Left lung (tissue), 10 donors: Measurements from ENCODE around the gene CCDC85C. TPM values are rescaled to one million over a fixed set of nuclear protein-coding genes. Genes with fewer than 3 reads are reported as not detected.

Source experiments
- ATAC-seq: fragments of 200-7000 bp; cut with Tn5 transposase; one replicate; pipeline ENCODE4 v1.9.1; 2020; ENCODE audit warnings: moderate library complexity
- DNase-seq, 4 donors: peaks; one replicate each; pipeline ENCODE4 v3.0.0-alpha.2; 2013 to 2020
- H3K27ac ChIP-seq, 2 donors: fragments of 200-600 bp; sonication (generic) in 1 of 2; one replicate each; pipeline versions ENCODE4 v1.5.0 to v1.8.0; 2020 to 2021
- H3K27me3 ChIP-seq, 2 donors: fragments of 200-600 bp; sonication (generic) in 1 of 2; one replicate each; pipeline versions ENCODE4 v1.5.0 to v1.8.0; 2020 to 2021
- H3K36me3 ChIP-seq, 2 donors: fragments of 200-600 bp; sonication (generic) in 1 of 2; one replicate each; pipeline versions ENCODE4 v1.5.0 to v1.8.0; 2020 to 2021
- H3K4me1 ChIP-seq, 2 donors: fragments of 200-600 bp; one replicate each; pipeline ENCODE4 v1.8.0; 2021
- H3K4me3 ChIP-seq, 2 donors: fragments of 200-600 bp; sonication (generic) in 1 of 2; one replicate each; pipeline versions ENCODE4 v1.5.0 to v1.8.0; 2020 to 2021; ENCODE audit warnings: mild to moderate bottlenecking in 1 of 2
- H3K9me3 ChIP-seq, 2 donors: fragments of 200-600 bp; sonication (generic) in 1 of 2; one replicate each; pipeline versions ENCODE4 v1.5.0 to v1.8.0; 2020 to 2021
- CTCF ChIP-seq, 2 donors: fragments of 200-600 bp; sonication (generic) in 1 of 2; IDR thresholded peaks; one replicate each; pipeline versions ENCODE4 v1.5.0 to v1.8.0; 2021; ENCODE audit warnings: antibody characterized with exemption in 2 of 2
- intact Hi-C, 2 donors: fragments of 100-400 bp; cut with DNase I; formaldehyde crosslinking; loops; one replicate each; pipeline versions ENCODE4 v1.11.2 to v1.14.2; 2022
- polyA plus RNA-seq, 6 donors: library from polyadenylated mRNA; unstranded; fragments of 120-200 nt; gene quantifications; one replicate each; pipeline ENCODE4 v1.2.1, GENCODE V29; 2013; ENCODE audit not compliant: insufficient read length in 6 of 6
- total RNA-seq, 2 donors: library from RNA; stranded (reverse); fragmentation: NEBNext Ultra II Directional; extraction: Animal tissue kit (Norgen Biotek cat#: 25700); gene quantifications; one replicate each; pipeline ENCODE4 v1.2.1, GENCODE V29; 2021
- donor health status: DM: no; HTN: yes; CAD: no.
- donor health status: DM: no; HTN: no; CAD: no.

CCDC85C gene
- total and polyA plus RNA-seq, 8 donors, result 6.3 to 19.0 (median 13.2) TPM

DNA sequence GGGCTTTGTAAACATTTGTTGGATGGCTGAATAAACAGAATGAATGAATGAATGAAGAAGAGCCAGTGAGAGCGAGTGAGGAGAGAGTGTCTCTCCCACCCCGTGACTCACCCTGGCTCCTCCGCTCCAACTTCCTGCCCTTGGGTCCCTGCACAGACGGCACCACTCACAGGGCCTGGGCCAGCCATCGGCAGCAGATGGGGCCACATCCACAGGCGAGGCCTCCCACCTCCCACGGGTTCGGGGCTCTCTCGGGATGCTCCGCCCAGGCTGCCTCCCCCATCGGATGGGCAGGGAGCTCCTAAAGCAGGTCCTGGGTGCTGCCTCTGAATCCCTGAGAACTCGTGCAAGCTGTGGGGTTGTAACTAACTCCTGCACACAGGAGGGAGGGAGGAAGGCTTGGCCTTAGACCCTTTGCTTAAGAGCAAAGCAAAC is 81.5 kb downstream of the CCDC85C start:
- peak; percentile 18 for ATAC-seq
- peaks cover 4 to 36% of the 10 kb centered on the region in 2 donors for H3K4me1 ChIP-seq
- intact Hi-C loops, result loop anchor here in 1 of 2 donors (10.0 kb wide), 1 partner anchor 102 kb away; no protein-coding TSS in a partner anchor

DNA sequence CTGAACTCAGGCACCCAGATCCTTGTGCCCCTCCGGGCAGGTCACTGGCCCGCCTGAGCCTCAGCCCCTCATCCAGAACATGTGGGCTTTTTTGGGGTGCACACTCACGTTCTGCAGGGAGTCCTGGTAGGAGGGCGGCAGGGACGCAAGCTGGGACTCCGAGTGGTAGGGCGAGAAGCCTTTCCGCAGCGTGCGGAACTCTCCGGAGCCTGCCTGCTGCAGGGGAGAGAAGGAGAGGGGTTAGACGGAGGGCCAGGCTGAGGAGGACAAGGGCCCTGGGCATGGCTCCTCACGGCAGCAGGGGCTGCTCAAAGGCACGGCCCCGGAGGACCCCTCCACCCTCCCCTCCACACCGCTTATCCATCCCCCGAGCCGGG is 82.0 kb downstream of the CCDC85C start:
- no peak for DNase-seq
- Histone ChIP-seq H3K9me3 (no peaks in the 10 kb centered on the region), H3K4me3 (no peak overlapping the region), H3K4me1 (peaks cover 4 to 36% of the 10 kb centered on the region in 2 donors), H3K27me3 (no peaks in the 10 kb centered on the region), H3K27ac (no peak overlapping the region), H3K36me3 (no peaks in the 10 kb centered on the region)
- ATAC-seq, result no peak
- TF ChIP-seq CTCF (IDR thresholded peaks at IDR 0.05), result no peak
- intact Hi-C loops, result loop anchor here in 1 of 2 donors (10.0 kb wide), 1 partner anchor 103 kb away; no protein-coding TSS in a partner anchor

More for the DNA sequence above, 81.5 kb downstream of the CCDC85C start:
- DNase-seq, result peak in 2 of 4 donors; percentile 29 to 69
- H3K36me3 ChIP-seq, result no peaks in the 10 kb centered on the region
- no peak for TF ChIP-seq CTCF (IDR thresholded peaks at IDR 0.05)
- no peaks in the 10 kb centered on the region for H3K9me3 ChIP-seq
- H3K4me3 ChIP-seq, result no peak overlapping the region
- H3K27me3 ChIP-seq, result no peaks in the 10 kb centered on the region
- H3K27ac ChIP-seq, result no peak overlapping the region

DNA sequence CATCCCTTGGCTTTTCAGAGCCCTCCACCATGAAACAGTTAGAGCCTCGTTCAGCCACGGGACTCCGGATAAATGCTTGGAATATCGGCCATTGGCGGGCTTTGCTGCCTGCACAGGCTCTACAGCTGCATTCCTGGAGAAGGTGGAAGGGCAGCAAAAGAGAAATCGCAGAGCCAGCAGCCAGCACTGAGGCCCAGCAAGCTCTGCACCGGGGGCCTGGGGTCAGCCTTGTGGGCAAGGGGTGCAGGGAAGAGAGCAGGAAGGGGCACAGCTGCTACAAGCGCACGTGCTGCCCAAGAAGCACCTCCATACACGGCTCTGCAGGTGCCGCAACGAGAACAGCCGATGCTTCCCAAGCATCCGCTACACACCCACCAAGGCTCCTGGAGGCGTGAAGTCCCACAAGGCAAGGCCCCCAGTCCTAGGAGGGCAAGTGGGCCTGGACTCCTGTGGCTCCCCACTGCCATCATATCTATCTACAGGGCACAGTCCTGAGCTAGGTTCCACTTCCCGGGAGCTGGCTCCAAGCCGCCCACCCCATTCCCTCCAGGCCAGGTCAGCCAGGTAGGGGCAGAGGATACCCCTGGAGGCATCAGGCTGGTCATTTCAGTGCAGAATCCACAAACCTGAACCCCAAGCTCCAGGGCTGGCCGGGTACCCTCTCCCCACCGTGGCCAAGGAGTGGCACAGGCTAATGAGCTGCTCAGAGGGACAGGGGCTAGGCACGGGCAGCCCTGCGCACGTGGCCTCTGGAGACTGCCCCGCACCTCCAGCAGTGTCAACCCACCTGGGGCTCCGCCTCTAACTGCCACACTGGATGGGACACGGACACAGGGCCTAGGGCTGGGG is 82.6 kb downstream of the CCDC85C start:
- no peaks in the 10 kb centered on the region for H3K27me3 ChIP-seq
- no peak for TF ChIP-seq CTCF (IDR thresholded peaks at IDR 0.05)
- ATAC-seq (no peak), DNase-seq (peak in 1 of 4 donors; percentile 62)
- no peak overlapping the region for H3K4me3 ChIP-seq
- intact Hi-C loops, result loop anchor here in 1 of 2 donors (10.0 kb wide), 1 partner anchor 103 kb away; no protein-coding TSS in a partner anchor
- H3K27ac ChIP-seq, result no peak overlapping the region
- peaks cover 4 to 36% of the 10 kb centered on the region in 2 donors for H3K4me1 ChIP-seq
- no peaks in the 10 kb centered on the region for H3K9me3 ChIP-seq
- H3K36me3 ChIP-seq, result no peaks in the 10 kb centered on the region

- ATAC-seq, result no peak
- peak in 1 of 4 donors; percentile 43 for DNase-seq
- Histone ChIP-seq H3K9me3 (no peaks in the 10 kb centered on the region), H3K36me3 (peaks cover 0 to 3% of the 10 kb centered on the region in 2 donors), H3K4me3 (no peak overlapping the region), H3K27me3 (no peaks in the 10 kb centered on the region), H3K4me1 (peaks cover 4 to 33% of the 10 kb centered on the region in 2 donors), H3K27ac (no peak overlapping the region)
- no peak for TF ChIP-seq CTCF (IDR thresholded peaks at IDR 0.05)
- intact Hi-C loops, result loop anchor here in 1 of 2 donors (10.0 kb wide), 1 partner anchor 104 kb away; no protein-coding TSS in a partner anchor
Observed at GRCh38 chr14:99520571-99521081, 83.4 kb downstream of the CCDC85C start.

DNA sequence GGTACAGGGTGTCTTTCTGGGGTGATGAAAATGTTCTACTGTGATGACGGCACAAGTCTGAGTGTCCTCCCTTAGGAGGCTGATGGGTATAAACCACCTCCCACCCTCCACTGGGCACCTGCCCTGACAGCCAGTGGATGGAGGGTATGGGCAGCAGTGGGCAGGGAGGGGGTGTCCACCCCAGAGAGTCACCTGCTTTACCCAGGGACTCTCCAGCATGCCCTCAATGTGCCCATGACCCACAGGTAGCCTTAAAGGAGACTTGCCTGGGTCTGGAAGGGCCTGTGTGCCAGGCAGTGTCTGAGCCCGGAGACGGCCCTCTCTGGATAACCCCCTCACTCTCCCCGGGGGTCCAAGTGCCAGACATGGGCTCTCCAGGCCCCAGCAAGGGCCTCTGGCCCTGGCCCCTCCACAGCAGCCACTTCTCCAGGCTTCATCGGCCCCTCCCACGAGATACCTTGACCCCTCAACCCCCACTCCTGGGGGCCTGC is 84.0 kb downstream of the CCDC85C start:
- intact Hi-C loops, result loop anchor here (5.0 to 10.0 kb wide), 2 partner anchors 105 to 107 kb away; no protein-coding TSS in a partner anchor
- Histone ChIP-seq H3K9me3 (no peaks in the 10 kb centered on the region), H3K4me3 (no peak overlapping the region), H3K27me3 (no peaks in the 10 kb centered on the region), H3K27ac (no peak overlapping the region), H3K4me1 (peaks cover 4 to 27% of the 10 kb centered on the region in 2 donors), H3K36me3 (peaks cover 0 to 7% of the 10 kb centered on the region in 2 donors)
- DNase-seq, result peak in 1 of 4 donors; percentile 54
- no peak for TF ChIP-seq CTCF (IDR thresholded peaks at IDR 0.05)
- no peak for ATAC-seq
